K562 (cell line): Measurements from ENCODE around the gene POLR3K. TPM values are rescaled to one million over a fixed set of nuclear protein-coding genes. Genes with fewer than 3 reads are reported as not detected.
A peak's percentile ranks its signal among the peaks of the same experiment; 100 is the strongest.

Experiments
- ATAC-seq: fragments of 200-7000 bp; cut with Tn5 transposase; 3 replicates; pipeline ENCODE4 v1.9.1; 2020; ENCODE audit warnings: moderate library complexity
- BruUV-seq: library from RNA; stranded (reverse); fragments of 400-500 nt; replicated peaks from 2 replicates; lab custom pipeline; 2021; lab: Mats Ljungman, UMichigan
- CTCF ChIA-PET: fragments of 300-600 bp; formaldehyde crosslinking; extraction: SDS; loops from one replicate; lab custom pipeline; 2021; ENCODE audit warnings: low intra/inter-chr PET ratio; lab: Yijun Ruan, JAX
- POLR2A ChIA-PET: fragments of 300-600, 350-650 bp; sonication (Branson Sonifier 250); formaldehyde crosslinking; extraction: SDS; loops from one replicate; lab custom pipeline; 2021; ENCODE audit warnings: antibody characterized with exemption, inconsistent platforms; lab: Yijun Ruan, JAX
- DNase-seq, 4 experiments: peaks; one replicate each; pipeline versions ENCODE4 v3.0.0 to v3.0.0-alpha.2; 2011 to 2018; ENCODE audit warnings: low spot score in 3 of 4, mixed read lengths in 3 of 4; ENCODE audit errors: extremely low read depth in 1 of 4
- FAIRE-seq: peaks from 2 replicates; lab custom pipeline; 2011; peaks lifted over from hg19 to GRCh38; lab: Jason Lieb, UNC
- H2AFZ ChIP-seq: 2 replicates; pipeline ENCODE4 v1.6.0; 2011; ENCODE audit warnings: low read depth, low read length, control low read depth, inconsistent platforms
- H3K27ac ChIP-seq: fragments of 200-600 bp; 3 replicates; pipeline ENCODE4 v1.8.0; 2011; ENCODE audit warnings: low read depth, mild to moderate bottlenecking, control low read depth, inconsistent platforms, low read length, moderate library complexity, mixed read lengths; ENCODE audit errors: extremely low read depth
- H3K27me3 ChIP-seq, 2 experiments: fragments of 300-600 bp in 1 of 2; 2 replicates in 1 of 2; 3 replicates in 1 of 2; pipeline versions ENCODE4 v1.6.0 to v1.8.0; 2011; ENCODE audit warnings: inconsistent platforms in 2 of 2, low read length in 2 of 2, mild to moderate bottlenecking in 1 of 2, mixed read lengths in 1 of 2, moderate library complexity in 1 of 2; ENCODE audit not compliant: control insufficient read depth in 2 of 2, insufficient read depth in 2 of 2
- H3K36me3 ChIP-seq: fragments of 300-600 bp; 3 replicates; pipeline ENCODE4 v1.8.0; 2011; ENCODE audit warnings: mild to moderate bottlenecking, low read length, inconsistent platforms; ENCODE audit not compliant: control insufficient read depth, insufficient read depth
- H3K4me1 ChIP-seq, 2 experiments: fragments of 200-600 bp in 1 of 2; replicated peaks in 1 of 2; 2 replicates in 1 of 2; 3 replicates in 1 of 2; pipeline versions ENCODE4 v1.5.1 to v1.8.0; 2011; ENCODE audit warnings: inconsistent platforms in 2 of 2, low read length in 2 of 2, mild to moderate bottlenecking in 1 of 2, mixed read lengths in 1 of 2, moderate library complexity in 1 of 2; ENCODE audit not compliant: control insufficient read depth in 2 of 2, insufficient read depth in 2 of 2
- H3K4me2 ChIP-seq: 2 replicates; pipeline ENCODE4 v1.6.1; 2011; ENCODE audit warnings: low read length, control low read depth, inconsistent platforms, mixed read lengths; ENCODE audit not compliant: insufficient read depth
- H3K4me3 ChIP-seq: fragments of 200-600 bp; sonication (generic), shearing (Covaris generic); 2 replicates; pipeline ENCODE4 v1.5.1; 2016; ENCODE audit warnings: control low read depth, inconsistent platforms
- H3K79me2 ChIP-seq: fragments of 200-600 bp; 3 replicates; pipeline ENCODE4 v1.8.0; 2011; ENCODE audit warnings: low read length, inconsistent platforms; ENCODE audit not compliant: control insufficient read depth, insufficient read depth
- H3K9ac ChIP-seq, 2 experiments: 2 replicates each; pipeline versions ENCODE4 v1.6.0 to v1.6.1; 2011; ENCODE audit warnings: low read depth in 2 of 2, low read length in 2 of 2, control low read depth in 1 of 2, inconsistent platforms in 1 of 2, mild to moderate bottlenecking in 1 of 2, mixed read lengths in 1 of 2; ENCODE audit not compliant: insufficient read depth in 1 of 2
- H3K9me1 ChIP-seq: one replicate; pipeline ENCODE4 v1.6.0; 2011; ENCODE audit warnings: inconsistent platforms, mild to moderate bottlenecking, low read length, moderate library complexity; ENCODE audit not compliant: control insufficient read depth, insufficient read depth
- H3K9me3 ChIP-seq: replicated peaks from 2 replicates; pipeline ENCODE4 v1.5.1; 2011; ENCODE audit warnings: low read depth, low read length, inconsistent platforms; ENCODE audit not compliant: control insufficient read depth, insufficient read depth
- H4K20me1 ChIP-seq: replicated peaks from 2 replicates; pipeline ENCODE4 v1.6.1; 2011; ENCODE audit warnings: low read length, inconsistent platforms, mixed read lengths; ENCODE audit not compliant: control insufficient read depth, insufficient read depth
- CEBPB ChIP-seq: fragments of 450-650 bp; IDR thresholded peaks from 2 replicates; pipeline ENCODE4 v1.6.1; 2016; ENCODE audit warnings: missing genetic modification characterization, missing compliant biosample characterization
- CEBPG ChIP-seq, 3 experiments: fragments of 200-800 bp in 1 of 3; sonication (Bioruptor generic) in 1 of 3; sonication (generic) in 1 of 3; formaldehyde crosslinking in 1 of 3; IDR thresholded peaks in 2 of 3; conservative IDR thresholded peaks in 1 of 3; 2 replicates each; pipeline versions ENCODE4 v1.6.1 to v1.8.0; 2016 to 2022; ENCODE audit warnings: missing compliant biosample characterization in 2 of 3, missing genetic modification characterization in 2 of 3, mild to moderate bottlenecking in 1 of 3, missing genetic modification reagents in 1 of 3
- EWSR1 ChIP-seq: fragments of 450-650 bp; IDR thresholded peaks from 2 replicates; pipeline ENCODE4 v1.6.1; 2018; ENCODE audit warnings: borderline replicate concordance, mild to moderate bottlenecking, low read depth, moderate library complexity; ENCODE audit not compliant: partially characterized antibody
- FOXA3 ChIP-seq, 2 experiments: fragments of 450-650 bp in 1 of 2; sonication (generic) in 1 of 2; formaldehyde crosslinking; IDR thresholded peaks in 1 of 2; conservative IDR thresholded peaks in 1 of 2; 2 replicates each; pipeline versions ENCODE4 v1.4.0 to v1.8.0; 2020 to 2022; ENCODE audit warnings: mild to moderate bottlenecking in 2 of 2, missing genetic modification reagents in 1 of 2
- SUPT5H ChIP-seq: fragments of 450-650 bp; IDR thresholded peaks from 2 replicates; pipeline ENCODE4 v1.6.1; 2016
- ZNF121 ChIP-seq: sonication (generic); formaldehyde crosslinking; conservative IDR thresholded peaks from 2 replicates; pipeline ENCODE4 v1.8.0; 2022; ENCODE audit warnings: missing genetic modification reagents
- WGBS: fragments of 100-300 bp; shearing (Covaris generic); methylation state at CpG from one replicate; pipeline ENCODE4 v1.1.6; 2016; ENCODE audit warnings: low coverage, mixed read lengths; ENCODE audit not compliant: insufficient coverage; ENCODE audit errors: missing lambda C conversion rate; 5-methylcytosine and 5-hydroxymethylcytosine counted together
- in situ Hi-C: fragments of 300-500 bp; cut with MboI; formaldehyde crosslinking; loops from 4 replicates; pipeline ENCODE4 v1.15.0; 2018; ENCODE audit warnings: inconsistent platforms, mixed read lengths
- intact Hi-C: fragments of 100-400 bp; cut with micrococcal nuclease; formaldehyde crosslinking; loops from 2 replicates; pipeline ENCODE4 v1.14.2; 2022
- polyA plus RNA-seq, 8 experiments: library from polyadenylated mRNA; depleted of rRNA in 4 of 8; stranded (reverse) in 5 of 8; unstranded in 3 of 8; fragments of >200 nt; fragmentation: Nextera tagmentation in 2 of 8; fragmentation: Illumina TruSeq in 1 of 8; extraction: Ambion mirVana in 2 of 8; extraction: Trizol in 1 of 8; gene quantifications; 2 replicates each; pipeline versions ENCODE4 v1.2.1 to v1.2.3, GENCODE V29; 2011 to 2014; ENCODE audit warnings: inconsistent platforms in 1 of 8, missing spikeins in 1 of 8
- total RNA-seq, 7 experiments: library from RNA; depleted of rRNA in 6 of 7; stranded (reverse); fragments of >200 nt in 6 of 7; fragmentation: Illumina TruSeq in 2 of 7; extraction: Trizol in 2 of 7; gene quantifications; 2 replicates each; pipeline versions ENCODE4 v1.2.1 to v1.2.3, GENCODE V29; 2011 to 2021; ENCODE audit warnings: low replicate concordance in 1 of 7
- TF ChIP-seq, protein P1 (sequence below): sonication (generic); formaldehyde crosslinking; IDR thresholded peaks from 2 replicates; pipeline ENCODE4 v1.9.0; 2022; ENCODE audit warnings: mild to moderate bottlenecking, missing genetic modification reagents
- TF ChIP-seq, protein P2 (sequence below), 2 experiments: fragments of 450-650 bp in 1 of 2; sonication (generic) in 1 of 2; formaldehyde crosslinking in 1 of 2; IDR thresholded peaks in 1 of 2; conservative IDR thresholded peaks in 1 of 2; 2 replicates each; pipeline versions ENCODE4 v1.6.1 to v1.8.1; 2016 to 2023; ENCODE audit warnings: mild to moderate bottlenecking in 2 of 2, moderate library complexity in 2 of 2, inconsistent platforms in 1 of 2, missing genetic modification reagents in 1 of 2

POLR3K gene
- total and polyA plus RNA-seq, 9 of the 15 experiments (the other 6 are each of a cell fraction or from before 2014, with no cell fraction given) = 42.1 to 315 (median 86.7) TPM

- peaks cover 0 to 38% of the 10 kb centered on the region in 2 experiments; a peak in 4 of 5 replicates for H3K4me1 ChIP-seq
- no peak overlapping the region for H3K4me3 ChIP-seq
- TF ChIP-seq SUPT5H (0 out of 2 replicates have a peak, but pooled peaks have one; percentile 18), CEBPB (tag) (peak; percentile 46; the same call in 1 of the 2 replicates), CEBPG (CRISPR knock-in tag; IDR thresholded peaks at IDR 0.05) (peak; percentile 74; the same call in 1 of the 2 replicates), CEBPG (tag; conservative IDR thresholded peaks at IDR 0.05 in 1 of 2, IDR thresholded peaks at IDR 0.05 in 1 of 2) (no peak), ZNF121 (CRISPR knock-in tag) (peak; percentile 30; the same call in 1 of the 2 replicates), FOXA3 (CRISPR knock-in tag; conservative IDR thresholded peaks at IDR 0.05 in 1 of 2, IDR thresholded peaks at IDR 0.05 in 1 of 2) (no peak), EWSR1 (no peak)
- TF ChIP-seq, protein P1, sequence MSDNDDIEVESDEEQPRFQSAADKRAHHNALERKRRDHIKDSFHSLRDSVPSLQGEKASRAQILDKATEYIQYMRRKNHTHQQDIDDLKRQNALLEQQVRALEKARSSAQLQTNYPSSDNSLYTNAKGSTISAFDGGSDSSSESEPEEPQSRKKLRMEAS (CRISPR knock-in tag) = 0 out of 2 replicates have a peak, but pooled peaks have one; percentile 15
- TF ChIP-seq, protein P2, sequence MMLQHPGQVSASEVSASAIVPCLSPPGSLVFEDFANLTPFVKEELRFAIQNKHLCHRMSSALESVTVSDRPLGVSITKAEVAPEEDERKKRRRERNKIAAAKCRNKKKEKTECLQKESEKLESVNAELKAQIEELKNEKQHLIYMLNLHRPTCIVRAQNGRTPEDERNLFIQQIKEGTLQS (IDR thresholded peaks at IDR 0.05) = peak; percentile 75
- TF ChIP-seq, protein P2 (CRISPR knock-in tag; conservative IDR thresholded peaks at IDR 0.05) = no peak
- TF ChIP-seq, all 486 proteins: peak for 6
- Histone ChIP-seq H3K27me3 (no peaks in the 10 kb centered on the region), H3K9me1 (no peaks in the 10 kb centered on the region), H4K20me1 (peaks cover 4% of the 10 kb centered on the region; the same call in 1 of the 2 replicates), H2AFZ (no peak overlapping the region), H3K9me3 (no peaks in the 10 kb centered on the region), H3K27ac (no peak overlapping the region), H3K9ac (peak overlapping the region in 1 of 2 experiments; percentile 69; a peak in 2 of 4 replicates), H3K4me2 (no peak overlapping the region), H3K36me3 (peaks cover 36% of the 10 kb centered on the region), H3K79me2 (no peaks in the 10 kb centered on the region)
- 82% methylated on average over 16 of the region's 17 CpGs for WGBS
- ChIA-PET CTCF (no interaction called here), POLR2A (interaction anchor here (0.6 to 1.2 kb wide), 2 partner anchors 11 to 43 kb away, joined by 3 to 5 read pairs; no protein-coding TSS in a partner anchor)
- intact Hi-C loops = no loop called here
- FAIRE-seq (no peak), DNase-seq (no peak), ATAC-seq (peak; percentile 16)
- BruUV-seq = no TSS peak
- in situ Hi-C loops = no loop called here
These were observed 18.3 kb downstream of the POLR3K start for GRCh38 chr16:35011-35677.
